DND-41 (cell line): Measurements from ENCODE around the gene KAZALD1.

Source experiments
- EZH2 ChIP-seq: IDR thresholded peaks from 3 replicates; pipeline ENCODE4 v1.6.1; 2012; ENCODE audit warnings: borderline replicate concordance, low read depth, mild to moderate bottlenecking, moderate library complexity, low read length, inconsistent platforms; ENCODE audit not compliant: severe bottlenecking
- TF ChIP-seq, protein P1 (sequence below): IDR thresholded peaks from 2 replicates; pipeline ENCODE4 v1.5.1; 2012; ENCODE audit warnings: borderline replicate concordance, low read length, moderate library complexity, mild to moderate bottlenecking; ENCODE audit not compliant: poor library complexity, severe bottlenecking; ENCODE audit errors: extremely low read depth

DNA sequence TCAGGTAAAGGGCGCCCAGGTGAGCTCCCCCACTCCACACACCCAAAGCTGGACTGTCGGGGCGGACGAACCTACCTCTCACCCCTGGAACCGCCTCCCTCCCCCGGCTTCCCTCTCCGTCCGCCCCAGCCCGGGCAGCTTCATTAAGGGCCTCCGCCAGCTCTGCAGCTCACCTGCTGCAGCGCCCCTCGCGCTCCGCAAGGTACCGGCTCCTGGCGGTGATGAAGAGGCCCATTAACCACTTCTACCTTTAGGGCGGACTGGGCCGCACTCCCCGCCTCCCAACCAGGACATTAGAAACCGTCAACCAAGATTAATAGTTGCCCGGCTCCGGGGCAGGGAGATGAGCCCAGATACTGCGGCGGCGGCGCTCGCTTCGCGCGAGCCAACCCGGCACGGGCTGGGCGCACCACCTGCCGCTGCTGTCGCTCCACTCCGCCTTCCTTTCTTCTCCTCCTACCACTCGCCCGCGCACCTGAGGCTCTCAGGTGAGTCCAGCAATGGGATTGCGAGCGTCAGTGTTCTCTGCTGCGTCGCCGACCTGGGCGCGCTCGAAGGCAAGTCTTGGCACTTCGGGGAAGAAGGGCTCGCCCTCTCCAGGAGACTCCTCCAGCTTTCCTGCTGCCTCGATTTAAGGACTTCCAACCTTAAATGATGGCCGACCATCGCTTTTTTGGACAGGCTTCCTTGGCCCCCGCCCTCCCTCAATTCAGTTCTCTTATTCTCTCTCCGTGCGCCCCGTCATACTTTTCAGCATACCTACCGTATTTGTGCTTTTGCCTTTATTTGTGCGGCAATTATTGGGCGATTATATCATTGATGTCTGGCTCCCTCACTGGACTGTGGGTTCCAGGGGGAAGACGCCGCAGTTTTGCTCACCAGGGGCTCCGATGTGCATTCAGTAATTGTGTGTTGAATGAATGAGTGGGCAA is 13.6 kb upstream of the KAZALD1 start:
- TF ChIP-seq, protein P1, sequence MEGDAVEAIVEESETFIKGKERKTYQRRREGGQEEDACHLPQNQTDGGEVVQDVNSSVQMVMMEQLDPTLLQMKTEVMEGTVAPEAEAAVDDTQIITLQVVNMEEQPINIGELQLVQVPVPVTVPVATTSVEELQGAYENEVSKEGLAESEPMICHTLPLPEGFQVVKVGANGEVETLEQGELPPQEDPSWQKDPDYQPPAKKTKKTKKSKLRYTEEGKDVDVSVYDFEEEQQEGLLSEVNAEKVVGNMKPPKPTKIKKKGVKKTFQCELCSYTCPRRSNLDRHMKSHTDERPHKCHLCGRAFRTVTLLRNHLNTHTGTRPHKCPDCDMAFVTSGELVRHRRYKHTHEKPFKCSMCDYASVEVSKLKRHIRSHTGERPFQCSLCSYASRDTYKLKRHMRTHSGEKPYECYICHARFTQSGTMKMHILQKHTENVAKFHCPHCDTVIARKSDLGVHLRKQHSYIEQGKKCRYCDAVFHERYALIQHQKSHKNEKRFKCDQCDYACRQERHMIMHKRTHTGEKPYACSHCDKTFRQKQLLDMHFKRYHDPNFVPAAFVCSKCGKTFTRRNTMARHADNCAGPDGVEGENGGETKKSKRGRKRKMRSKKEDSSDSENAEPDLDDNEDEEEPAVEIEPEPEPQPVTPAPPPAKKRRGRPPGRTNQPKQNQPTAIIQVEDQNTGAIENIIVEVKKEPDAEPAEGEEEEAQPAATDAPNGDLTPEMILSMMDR: no peak
- TF ChIP-seq EZH2: no peak
